Common myeloid progenitor, CD34-positive (primary cell): ENCODE data around the gene NOXO1.

Source experiments
- CTCF ChIA-PET: fragments of 350-600 bp; sonication (Branson Sonifier 250); formaldehyde crosslinking; loops from one replicate; lab custom pipeline; 2021; ENCODE audit warnings: antibody characterized with exemption; lab: Charles Lee
- POLR2A ChIA-PET: fragments of 350-600 bp; sonication (Branson Sonifier 250); formaldehyde crosslinking; loops from one replicate; lab custom pipeline; 2021; ENCODE audit warnings: antibody characterized with exemption; lab: Charles Lee
- DNase-seq, 3 donors: peaks; one replicate each; pipeline versions ENCODE4 v3.0.0 to v3.0.0-alpha.2; 2013
- H3K27ac ChIP-seq, 2 experiments: 1 replicate in 1 of 2; 2 replicates in 1 of 2; pipeline ENCODE4 v1.7.0; 2013; ENCODE audit warnings: inconsistent platforms in 2 of 2, low read length in 2 of 2, mild to moderate bottlenecking in 2 of 2, low read depth in 1 of 2, moderate library complexity in 1 of 2; ENCODE audit not compliant: severe bottlenecking in 2 of 2, insufficient read depth in 1 of 2, poor library complexity in 1 of 2
- H3K27me3 ChIP-seq, 5 experiments: replicated peaks in 2 of 5; 1 replicate in 3 of 5; 2 replicates in 2 of 5; pipeline versions ENCODE4 v1.6.1 to v1.7.0; 2013; ENCODE audit warnings: low read length in 4 of 5, mild to moderate bottlenecking in 2 of 5, moderate library complexity in 2 of 5, inconsistent platforms in 1 of 5; ENCODE audit not compliant: insufficient read depth in 5 of 5, control insufficient read depth in 4 of 5
- H3K36me3 ChIP-seq, 4 experiments: 1 replicate in 2 of 4; 2 replicates in 2 of 4; pipeline versions ENCODE4 v1.6.1 to v1.7.0; 2013; ENCODE audit warnings: low read length in 3 of 4, control low read depth in 1 of 4, mild to moderate bottlenecking in 1 of 4; ENCODE audit not compliant: control insufficient read depth in 4 of 4, insufficient read depth in 4 of 4
- H3K4me1 ChIP-seq, 4 experiments: 1 replicate in 3 of 4; 2 replicates in 1 of 4; pipeline versions ENCODE4 v1.6.1 to v1.7.1; 2013; ENCODE audit warnings: low read length in 3 of 4, mild to moderate bottlenecking in 3 of 4, control low read depth in 1 of 4, inconsistent platforms in 1 of 4, moderate library complexity in 1 of 4; ENCODE audit not compliant: control insufficient read depth in 4 of 4, insufficient read depth in 4 of 4; ENCODE audit errors: control extremely low read depth in 1 of 4
- H3K4me3 ChIP-seq, 7 experiments: 1 replicate in 4 of 7; 2 replicates in 3 of 7; pipeline versions ENCODE4 v1.5.1 to v1.7.0; 2013; ENCODE audit warnings: mild to moderate bottlenecking in 7 of 7, low read length in 6 of 7, moderate library complexity in 6 of 7, inconsistent platforms in 2 of 7, low read depth in 2 of 7, control low read depth in 1 of 7; ENCODE audit not compliant: insufficient read depth in 4 of 7, control insufficient read depth in 1 of 7; ENCODE audit errors: extremely low read depth in 1 of 7
- H3K9me3 ChIP-seq, 5 experiments: 1 replicate in 4 of 5; 2 replicates in 1 of 5; pipeline versions ENCODE4 v1.6.1 to v1.7.1; 2013; ENCODE audit warnings: low read length in 4 of 5, mild to moderate bottlenecking in 2 of 5, inconsistent platforms in 1 of 5, low read depth in 1 of 5, moderate library complexity in 1 of 5; ENCODE audit not compliant: control insufficient read depth in 4 of 5, insufficient read depth in 2 of 5; ENCODE audit errors: control extremely low read depth in 1 of 5
- WGBS: methylation state at CpG from one replicate; pipeline ENCODE4 v1.1.5; 2013; ENCODE audit not compliant: insufficient coverage; 5-methylcytosine and 5-hydroxymethylcytosine counted together

Gene NOXO1

GRCh38 chr16:1933097-1933661, 48.1 kb downstream of the NOXO1 start:
- peaks cover 3 to 12% (median 5%) of the 10 kb centered on the region in 4 experiments for H3K36me3 ChIP-seq
- no peak for DNase-seq
- 93% methylated on average over 20 of the region's 23 CpGs for WGBS
- ChIA-PET CTCF (interaction anchor here (0.6 to 1.8 kb wide), 2 partner anchors 9 to 11 kb away, joined by 4 to 5 read pairs; no protein-coding TSS in a partner anchor), POLR2A (no interaction called here)
- H3K27ac ChIP-seq: no peak overlapping the region
- H3K9me3 ChIP-seq: no peaks in the 10 kb centered on the region
- no peaks in the 10 kb centered on the region for H3K27me3 ChIP-seq
- H3K4me3 ChIP-seq: no peak overlapping the region
- peaks cover 0 to 7% (median 2%) of the 10 kb centered on the region in 4 experiments for H3K4me1 ChIP-seq

GRCh38 chr16:1932050-1933028, 48.9 kb downstream of the NOXO1 start:
- ChIA-PET POLR2A (no interaction called here), CTCF (interaction anchor here (0.6 to 1.8 kb wide), 4 partner anchors 8 to 69 kb away, joined by 3 to 5 read pairs (median 4); partner anchors contain the start of gene MSRB1)
- no peak for DNase-seq
- Histone ChIP-seq H3K9me3 (no peaks in the 10 kb centered on the region), H3K4me3 (no peak overlapping the region), H3K27ac (no peak overlapping the region), H3K4me1 (peaks cover 0 to 7% (median 2%) of the 10 kb centered on the region in 4 experiments), H3K36me3 (peaks cover 0 to 5% (median under 1%) of the 10 kb centered on the region in 4 experiments), H3K27me3 (no peaks in the 10 kb centered on the region)
- 92% methylated on average over 17 of the region's 19 CpGs for WGBS

GRCh38 chr16:1930338-1930720, 50.9 kb downstream of the NOXO1 start:
- CTCF ChIA-PET: interaction anchor here (0.6 to 2.4 kb wide), 2 partner anchors 10 to 38 kb away, joined by 3 to 9 read pairs; no protein-coding TSS in a partner anchor
- H3K27ac ChIP-seq: no peak overlapping the region
- H3K9me3 ChIP-seq: no peaks in the 10 kb centered on the region
- H3K27me3 ChIP-seq: peaks cover 0 to 2% (median 0%) of the 10 kb centered on the region in 5 experiments
- DNase-seq: no peak
- peaks cover 0 to 7% (median 2%) of the 10 kb centered on the region in 4 experiments for H3K4me1 ChIP-seq
- H3K36me3 ChIP-seq: no peaks in the 10 kb centered on the region
- WGBS: 97% methylated on average over 3 of the region's 10 CpGs
- POLR2A ChIA-PET: no interaction called here
- no peak overlapping the region for H3K4me3 ChIP-seq

- DNase-seq: peak; percentile 84 to 90 (median 89)
- Histone ChIP-seq H3K27me3 (peaks cover 0 to 6% (median 2%) of the 10 kb centered on the region in 5 experiments), H3K4me3 (peak overlapping the region in 6 of 7 experiments; percentile 19 to 77 (median 60)), H3K4me1 (peaks cover 0 to 7% (median 2%) of the 10 kb centered on the region in 4 experiments), H3K9me3 (no peaks in the 10 kb centered on the region), H3K27ac (no peak overlapping the region), H3K36me3 (no peaks in the 10 kb centered on the region)
- ChIA-PET POLR2A (no interaction called here), CTCF (interaction anchor here (0.6 to 2.4 kb wide), 6 partner anchors 11 to 52 kb away, joined by 3 to 9 read pairs (median 4); no protein-coding TSS in a partner anchor)
- whole genome bisulfite sequencing: 13% methylated on average over 50 of the region's 70 CpGs
Measured at GRCh38 chr16:1929578-1930337, 51.5 kb downstream of the NOXO1 start.

GRCh38 chr16:1929105-1929504, 52.2 kb downstream of the NOXO1 start:
- H3K4me3 ChIP-seq: peak overlapping the region in 5 of 7 experiments; percentile 42 to 77 (median 66)
- DNase-seq: peak in 2 of 3 donors; percentile 38 to 57
- ChIA-PET POLR2A (no interaction called here), CTCF (interaction anchor here (0.9 to 2.4 kb wide), 8 partner anchors 12 to 67 kb away, joined by 3 to 9 read pairs (median 3); no protein-coding TSS in a partner anchor)
- no CpG with 5 or more reads among the region's 11 CpGs for WGBS
- H3K4me1 ChIP-seq: peaks cover 0 to 7% (median 2%) of the 10 kb centered on the region in 4 experiments
- H3K9me3 ChIP-seq: no peaks in the 10 kb centered on the region
- no peaks in the 10 kb centered on the region for H3K36me3 ChIP-seq
- H3K27ac ChIP-seq: no peak overlapping the region
- peaks cover 0 to 13% (median 8%) of the 10 kb centered on the region in 5 experiments for H3K27me3 ChIP-seq
